Epithelial cell of esophagus (primary cell): ENCODE results near the gene RNLS.

Source experiments
- DNase-seq: peaks from one replicate; pipeline ENCODE4 v3.0.0; 2010; ENCODE audit warnings: low read depth
- H3K4me3 ChIP-seq: 2 replicates; pipeline ENCODE4 v1.5.1; 2011; ENCODE audit warnings: mild to moderate bottlenecking, low read length, control low read depth
- CTCF ChIP-seq: IDR thresholded peaks from 2 replicates; pipeline ENCODE4 v1.5.1; 2011; ENCODE audit warnings: low read depth, mild to moderate bottlenecking, low read length, control low read depth, inconsistent platforms; ENCODE audit not compliant: insufficient read depth; ENCODE audit errors: missing control alignments

The RNLS gene

GRCh38 chr10:88553116-88553752, 29.9 kb downstream of the RNLS start:
- peak; percentile 89 for TF ChIP-seq CTCF
- peak; percentile 82 for DNase-seq
- H3K4me3 ChIP-seq: no peak overlapping the region

GRCh38 chr10:88551246-88551645, 31.9 kb downstream of the RNLS start:
- DNase-seq: no peak
- no peak for TF ChIP-seq CTCF
- H3K4me3 ChIP-seq: no peak overlapping the region

- H3K4me3 ChIP-seq: no peak overlapping the region
- no peak for DNase-seq
- TF ChIP-seq CTCF: no peak
Observed at GRCh38 chr10:88546497-88546896, 36.6 kb downstream of the RNLS start.

- H3K4me3 ChIP-seq: no peak overlapping the region
- no peak for TF ChIP-seq CTCF
- no peak for DNase-seq
Observed at GRCh38 chr10:88545359-88545758, 37.8 kb downstream of the RNLS start.

GRCh38 chr10:88544140-88544870, 38.8 kb downstream of the RNLS start:
- H3K4me3 ChIP-seq: no peak overlapping the region
- peak; percentile 32 for DNase-seq
- TF ChIP-seq CTCF: no peak

GRCh38 chr10:88542522-88542921, 40.6 kb downstream of the RNLS start:
- H3K4me3 ChIP-seq: no peak overlapping the region
- no peak for TF ChIP-seq CTCF

More at GRCh38 chr10:88542522-88542921, 40.6 kb downstream of the RNLS start:
- no peak for DNase-seq
